Thyroid gland (tissue), 4 donors: ENCODE data around the gene TMCC3.

ENCODE experiments used
- CTCF ChIP-seq, 6 experiments: fragments of 200-600 bp in 3 of 6; fragments of 450-650 bp in 3 of 6; sonication (generic) in 3 of 6; IDR thresholded peaks; one replicate each; pipeline ENCODE4 v1.5.1; 2016 to 2019; ENCODE audit warnings: antibody characterized with exemption in 6 of 6, mild to moderate bottlenecking in 2 of 6, inconsistent platforms in 1 of 6, moderate library complexity in 1 of 6
- POLR2A ChIP-seq, 2 donors: fragments of 450-650 bp; IDR thresholded peaks; one replicate each; pipeline ENCODE4 v1.6.1; 2017; ENCODE audit warnings: antibody characterized with exemption in 2 of 2, mild to moderate bottlenecking in 2 of 2, moderate library complexity in 1 of 2

- TF ChIP-seq CTCF (IDR thresholded peaks at IDR 0.05) (peak in 1 of 6 experiments; percentile 0), POLR2A (IDR thresholded peaks at IDR 0.05) (peak; percentile 53 to 91)
These were observed at the start of gene TMCC3 for GRCh38 chr12:94650143-94651056.
